ENCODE data around the gene MARK3. TPM values are rescaled to one million over a fixed set of nuclear protein-coding genes. Genes with fewer than 3 reads are reported as not detected.

The MARK3 gene
- polyA plus RNA-seq, 3 donors, result 29.3 to 163 (median 44.7) TPM

DNA sequence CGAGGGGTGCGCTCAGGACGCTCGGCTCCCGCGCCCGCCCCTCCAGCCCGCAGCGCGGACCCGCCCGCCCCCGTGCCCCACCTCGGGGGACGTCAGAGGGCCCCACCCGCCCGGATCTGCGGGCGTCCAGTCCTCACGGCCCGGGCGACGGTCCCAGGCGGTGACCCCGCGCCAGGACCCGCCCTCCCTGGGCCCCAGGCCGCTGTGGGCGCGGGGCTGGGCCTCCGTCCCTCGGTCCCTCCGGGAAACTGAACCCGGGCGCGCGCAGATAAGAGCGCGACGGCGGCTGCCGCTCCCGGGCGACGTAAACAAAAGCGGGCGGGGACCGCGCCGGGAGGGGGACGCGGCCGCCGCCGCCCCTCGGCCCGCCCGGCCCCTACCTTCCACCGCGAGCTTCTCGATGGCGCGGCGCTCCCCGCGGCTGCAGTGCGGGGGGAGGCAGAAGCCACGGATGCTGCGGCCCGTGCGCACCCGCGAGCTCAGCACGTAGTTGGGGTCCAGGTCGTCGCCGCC lies 136.3 kb downstream of the MARK3 start:
- DNase-seq, result no peak
- Mint-ChIP-seq H3K4me3 (peak overlapping the region; percentile 75 to 81), H3K4me1 (peaks cover 24% of the 10 kb centered on the region), H3K27ac (no peak overlapping the region), H3K9me3 (peaks cover 0 to 16% (median 6%) of the 10 kb centered on the region in 7 donors), H3K36me3 (peaks cover 0 to 9% of the 10 kb centered on the region in 2 donors), H3K27me3 (ENCODE audit: low read depth in 3 of 3) (peaks cover 41 to 54% (median 45%) of the 10 kb centered on the region in 3 donors)
- TF ChIP-seq, protein P1, sequence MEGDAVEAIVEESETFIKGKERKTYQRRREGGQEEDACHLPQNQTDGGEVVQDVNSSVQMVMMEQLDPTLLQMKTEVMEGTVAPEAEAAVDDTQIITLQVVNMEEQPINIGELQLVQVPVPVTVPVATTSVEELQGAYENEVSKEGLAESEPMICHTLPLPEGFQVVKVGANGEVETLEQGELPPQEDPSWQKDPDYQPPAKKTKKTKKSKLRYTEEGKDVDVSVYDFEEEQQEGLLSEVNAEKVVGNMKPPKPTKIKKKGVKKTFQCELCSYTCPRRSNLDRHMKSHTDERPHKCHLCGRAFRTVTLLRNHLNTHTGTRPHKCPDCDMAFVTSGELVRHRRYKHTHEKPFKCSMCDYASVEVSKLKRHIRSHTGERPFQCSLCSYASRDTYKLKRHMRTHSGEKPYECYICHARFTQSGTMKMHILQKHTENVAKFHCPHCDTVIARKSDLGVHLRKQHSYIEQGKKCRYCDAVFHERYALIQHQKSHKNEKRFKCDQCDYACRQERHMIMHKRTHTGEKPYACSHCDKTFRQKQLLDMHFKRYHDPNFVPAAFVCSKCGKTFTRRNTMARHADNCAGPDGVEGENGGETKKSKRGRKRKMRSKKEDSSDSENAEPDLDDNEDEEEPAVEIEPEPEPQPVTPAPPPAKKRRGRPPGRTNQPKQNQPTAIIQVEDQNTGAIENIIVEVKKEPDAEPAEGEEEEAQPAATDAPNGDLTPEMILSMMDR (IDR thresholded peaks at IDR 0.05), result no peak
- WGBS (ENCODE audit: insufficient coverage), result under 1% methylated on average over 77 of the region's 77 CpGs
- Histone ChIP-seq H3K4me2 (replicated peaks; ENCODE audit: extremely low read depth, low read length, poor library complexity, severe bottlenecking) (peak overlapping the region; percentile 78), H3K4me3 (replicated peaks in 1 of 3; ENCODE audit: low read depth in 2 of 3, low read length in 3 of 3) (peak overlapping the region; percentile 32 to 69 (median 42)), H3K9ac (ENCODE audit: insufficient read depth, low read length, poor library complexity, severe bottlenecking) (peak overlapping the region; percentile 27), H3K79me2 (ENCODE audit: insufficient read depth, low read length) (no peaks in the 10 kb centered on the region), H3K27ac (ENCODE audit: low read depth in 1 of 2, low read length in 2 of 2) (no peak overlapping the region), H3K36me3 (replicated peaks in 1 of 2; ENCODE audit: control insufficient read depth in 1 of 2, insufficient read depth in 2 of 2, low read length in 2 of 2) (no peaks in the 10 kb centered on the region), H2AFZ (ENCODE audit: insufficient read depth, low read depth, low read length, poor library complexity, severe bottlenecking) (peak overlapping the region; percentile 72), H4K20me1 (ENCODE audit: insufficient read depth, low read length) (peaks cover 23% of the 10 kb centered on the region), H3K9me3 (replicated peaks in 1 of 2; ENCODE audit: control insufficient read depth in 1 of 2, insufficient read depth in 1 of 2, low read length in 2 of 2) (peaks cover 6 to 9% of the 10 kb centered on the region in 2 donors), H3K4me1 (ENCODE audit: control insufficient read depth in 1 of 2, insufficient read depth in 2 of 2, low read length in 2 of 2) (peaks cover 22 to 48% of the 10 kb centered on the region in 2 donors), H3K27me3 (ENCODE audit: control insufficient read depth in 2 of 2, insufficient read depth in 2 of 2, low read length in 2 of 2) (peaks cover 20 to 41% of the 10 kb centered on the region in 2 donors)
- intact Hi-C loops (cut with micrococcal nuclease), result loop anchor here in 1 of 2 donors (5.0 to 10.0 kb wide), 2 partner anchors 41 to 187 kb away; partner anchors contain the start of genes BAG5, COA8 and EIF5

DNA sequence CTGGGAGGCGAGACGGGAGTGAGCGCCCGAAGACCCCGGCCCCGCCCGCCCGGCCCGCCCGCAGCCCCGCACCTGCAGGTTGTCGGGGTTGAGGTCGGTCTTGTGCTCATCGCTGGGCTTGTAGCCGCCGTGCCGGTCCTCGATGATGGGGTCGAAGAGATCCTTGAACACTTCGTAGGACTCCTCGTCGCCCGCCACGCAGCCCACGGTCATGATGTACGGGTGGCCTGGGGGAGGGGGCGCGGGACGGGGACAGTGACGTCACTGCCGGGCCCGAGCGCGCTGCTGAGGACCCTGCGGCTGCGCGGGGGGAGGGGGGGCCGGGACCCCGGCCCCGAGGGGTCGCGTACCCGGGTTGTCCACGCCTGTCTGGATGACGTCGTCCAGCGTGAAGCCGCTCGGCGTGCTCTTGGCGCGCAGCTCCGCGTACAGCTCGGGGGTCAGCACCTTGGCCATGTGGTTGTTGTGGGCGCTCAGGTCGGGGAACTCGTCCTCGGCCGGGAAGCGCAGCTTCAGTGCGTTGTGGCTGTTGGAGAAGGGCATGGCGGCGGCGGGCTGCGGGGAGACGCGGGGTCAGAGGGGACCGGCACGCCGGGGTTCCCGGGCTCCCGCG lies 136.8 kb downstream of the MARK3 start:
- H3K79me2 ChIP-seq (ENCODE audit: insufficient read depth, low read length), result no peaks in the 10 kb centered on the region
- H3K4me1 Mint-ChIP-seq, result peaks cover 29% of the 10 kb centered on the region
- peaks cover 28 to 53% of the 10 kb centered on the region in 2 donors for H3K4me1 ChIP-seq (ENCODE audit: control insufficient read depth in 1 of 2, insufficient read depth in 2 of 2, low read length in 2 of 2)
- WGBS (ENCODE audit: insufficient coverage), result under 1% methylated on average over 74 of the region's 74 CpGs
- no peak overlapping the region for H3K9ac ChIP-seq (ENCODE audit: insufficient read depth, low read length, poor library complexity, severe bottlenecking)
- no peak overlapping the region for H3K27ac ChIP-seq (ENCODE audit: low read depth in 1 of 2, low read length in 2 of 2)
- H3K4me2 ChIP-seq (replicated peaks; ENCODE audit: extremely low read depth, low read length, poor library complexity, severe bottlenecking), result peak overlapping the region; percentile 78
- no peak for DNase-seq
- TF ChIP-seq, protein P1 (IDR thresholded peaks at IDR 0.05), result no peak
- peaks cover 0 to 16% (median 6%) of the 10 kb centered on the region in 7 donors for H3K9me3 Mint-ChIP-seq
- no peak overlapping the region for H3K27ac Mint-ChIP-seq
- peak overlapping the region; percentile 72 for H2AFZ ChIP-seq (ENCODE audit: insufficient read depth, low read depth, low read length, poor library complexity, severe bottlenecking)
- peaks cover 18% of the 10 kb centered on the region for H4K20me1 ChIP-seq (ENCODE audit: insufficient read depth, low read length)
- H3K27me3 ChIP-seq (ENCODE audit: control insufficient read depth in 2 of 2, insufficient read depth in 2 of 2, low read length in 2 of 2), result peaks cover 20 to 41% of the 10 kb centered on the region in 2 donors
- peaks cover 0 to 9% of the 10 kb centered on the region in 2 donors for H3K36me3 Mint-ChIP-seq
- no peaks in the 10 kb centered on the region for H3K36me3 ChIP-seq (replicated peaks in 1 of 2; ENCODE audit: control insufficient read depth in 1 of 2, insufficient read depth in 2 of 2, low read length in 2 of 2)
- peaks cover 41 to 55% (median 45%) of the 10 kb centered on the region in 3 donors for H3K27me3 Mint-ChIP-seq (ENCODE audit: low read depth in 3 of 3)
- intact Hi-C loops (cut with micrococcal nuclease), result loop anchor here in 1 of 2 donors (5.0 to 10.0 kb wide), 2 partner anchors 40 to 187 kb away; partner anchors contain the start of genes BAG5, COA8 and EIF5
- peak overlapping the region; percentile 17 to 69 (median 32) for H3K4me3 ChIP-seq (replicated peaks in 1 of 3; ENCODE audit: low read depth in 2 of 3, low read length in 3 of 3)
- peak overlapping the region; percentile 75 to 83 for H3K4me3 Mint-ChIP-seq
- H3K9me3 ChIP-seq (replicated peaks in 1 of 2; ENCODE audit: control insufficient read depth in 1 of 2, insufficient read depth in 1 of 2, low read length in 2 of 2), result peaks cover 6 to 9% of the 10 kb centered on the region in 2 donors

Data from CD14-positive monocyte (primary cell).